AG09319 (cell line): Measurements from ENCODE around the gene PTDSS2.

Experiments
- DNase-seq: peaks from one replicate; pipeline ENCODE4 v3.0.0-alpha.2; 2010; ENCODE audit warnings: low read depth; ENCODE audit errors: extremely low read depth
- TF ChIP-seq, protein P1 (sequence below): IDR thresholded peaks from 2 replicates; pipeline ENCODE4 v1.5.1; 2011; ENCODE audit warnings: low read depth, mild to moderate bottlenecking, inconsistent platforms, low read length, moderate library complexity

Gene PTDSS2

DNA sequence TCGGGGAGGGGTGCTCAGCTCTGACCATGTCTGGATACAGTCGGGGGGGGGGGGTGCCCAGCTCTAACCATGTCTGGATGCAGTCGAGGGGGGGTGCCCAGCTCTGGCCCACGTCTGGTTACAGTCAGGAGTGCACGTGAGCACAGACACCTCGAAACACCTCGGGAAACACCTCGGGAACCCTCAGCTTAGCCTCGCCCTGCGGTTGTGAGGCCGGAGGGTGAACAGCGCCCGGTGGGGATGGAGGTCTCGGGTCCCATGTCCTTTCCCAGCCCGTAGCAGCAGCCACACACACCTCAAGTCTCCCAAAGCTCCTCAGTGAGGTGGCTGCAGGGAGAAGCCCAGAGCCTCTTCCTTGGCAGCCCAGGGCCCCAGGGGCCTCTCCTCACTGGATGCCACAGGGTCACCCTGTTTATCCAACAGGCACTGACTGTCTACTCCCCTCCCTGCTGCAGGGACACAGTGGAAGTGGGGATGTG, 37.4 kb upstream of the PTDSS2 start:
- DNase-seq = no peak
- TF ChIP-seq, protein P1, sequence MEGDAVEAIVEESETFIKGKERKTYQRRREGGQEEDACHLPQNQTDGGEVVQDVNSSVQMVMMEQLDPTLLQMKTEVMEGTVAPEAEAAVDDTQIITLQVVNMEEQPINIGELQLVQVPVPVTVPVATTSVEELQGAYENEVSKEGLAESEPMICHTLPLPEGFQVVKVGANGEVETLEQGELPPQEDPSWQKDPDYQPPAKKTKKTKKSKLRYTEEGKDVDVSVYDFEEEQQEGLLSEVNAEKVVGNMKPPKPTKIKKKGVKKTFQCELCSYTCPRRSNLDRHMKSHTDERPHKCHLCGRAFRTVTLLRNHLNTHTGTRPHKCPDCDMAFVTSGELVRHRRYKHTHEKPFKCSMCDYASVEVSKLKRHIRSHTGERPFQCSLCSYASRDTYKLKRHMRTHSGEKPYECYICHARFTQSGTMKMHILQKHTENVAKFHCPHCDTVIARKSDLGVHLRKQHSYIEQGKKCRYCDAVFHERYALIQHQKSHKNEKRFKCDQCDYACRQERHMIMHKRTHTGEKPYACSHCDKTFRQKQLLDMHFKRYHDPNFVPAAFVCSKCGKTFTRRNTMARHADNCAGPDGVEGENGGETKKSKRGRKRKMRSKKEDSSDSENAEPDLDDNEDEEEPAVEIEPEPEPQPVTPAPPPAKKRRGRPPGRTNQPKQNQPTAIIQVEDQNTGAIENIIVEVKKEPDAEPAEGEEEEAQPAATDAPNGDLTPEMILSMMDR = no peak

DNA sequence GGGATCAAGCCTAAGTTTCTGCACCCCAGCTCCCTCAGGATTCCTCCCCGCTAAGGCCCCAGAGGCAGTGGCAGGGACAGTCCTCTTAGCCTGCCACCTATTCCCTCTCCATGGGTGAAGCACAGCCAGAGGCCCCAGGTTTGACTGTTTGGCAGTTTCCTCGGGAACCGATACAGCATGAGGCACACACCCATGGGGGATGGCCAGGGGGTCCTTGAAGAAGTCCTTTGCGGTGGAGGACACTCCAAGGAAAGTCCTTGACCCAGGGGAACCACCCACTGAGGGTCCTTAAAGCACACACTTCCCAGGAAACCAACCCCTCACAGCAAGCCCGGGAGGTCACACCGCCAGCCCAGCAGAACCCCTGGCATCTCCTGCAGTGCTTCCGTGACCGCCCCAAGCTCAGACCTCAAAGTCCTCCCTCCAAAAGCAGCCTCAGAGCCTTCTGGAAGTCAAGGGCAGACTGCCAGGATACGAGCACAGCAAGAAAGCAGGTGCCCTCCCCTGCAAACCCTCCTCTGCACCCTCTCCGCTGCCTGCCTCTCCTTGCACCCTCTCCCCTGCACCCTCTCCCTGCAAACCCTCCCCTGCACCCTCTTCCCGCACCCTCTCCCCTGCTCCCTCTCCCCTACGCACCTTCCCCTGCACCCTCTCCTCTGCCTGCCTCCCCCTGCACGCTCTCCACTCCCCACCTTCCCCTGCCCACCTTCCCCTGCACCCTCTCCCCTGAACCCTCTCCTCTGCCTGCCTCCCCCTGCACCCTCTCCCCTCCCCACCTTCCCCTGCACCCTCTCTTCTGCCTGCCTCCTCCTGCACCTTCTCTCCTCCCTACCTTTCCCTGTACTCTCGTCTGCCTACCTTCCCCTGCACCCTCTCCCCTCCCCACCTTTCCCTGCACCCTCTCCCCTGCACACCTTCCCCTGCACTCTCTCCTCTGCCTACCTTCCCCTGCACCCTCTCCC, 36.7 kb upstream of the PTDSS2 start:
- DNase-seq = no peak
- TF ChIP-seq, protein P1 = no peak

DNA sequence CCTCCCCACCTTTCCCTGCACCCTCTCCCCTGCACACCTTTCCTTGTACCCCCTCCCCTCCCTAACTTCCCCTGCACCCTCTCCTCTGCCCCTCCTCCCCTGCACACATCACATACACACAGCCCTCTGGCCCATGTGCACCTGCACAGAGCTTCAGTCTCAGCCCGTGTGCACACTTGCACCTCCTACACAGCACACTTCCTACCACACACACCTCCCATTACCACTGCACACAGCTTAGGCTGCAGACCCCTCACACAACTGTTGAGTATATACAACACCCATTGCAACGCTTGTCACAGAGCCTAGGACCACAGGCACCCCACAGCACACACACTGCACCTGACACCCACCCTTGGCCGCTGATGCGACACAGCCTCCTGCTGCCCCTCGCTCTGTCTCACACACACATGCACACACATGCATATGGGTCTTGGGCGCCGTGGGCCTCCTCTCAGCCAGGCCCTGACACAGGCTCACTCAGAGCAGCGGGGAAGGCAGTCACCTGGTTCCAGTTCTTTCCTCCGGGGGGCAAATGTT, 35.7 kb upstream of the PTDSS2 start:
- TF ChIP-seq, protein P1 = no peak
- no peak for DNase-seq

DNA sequence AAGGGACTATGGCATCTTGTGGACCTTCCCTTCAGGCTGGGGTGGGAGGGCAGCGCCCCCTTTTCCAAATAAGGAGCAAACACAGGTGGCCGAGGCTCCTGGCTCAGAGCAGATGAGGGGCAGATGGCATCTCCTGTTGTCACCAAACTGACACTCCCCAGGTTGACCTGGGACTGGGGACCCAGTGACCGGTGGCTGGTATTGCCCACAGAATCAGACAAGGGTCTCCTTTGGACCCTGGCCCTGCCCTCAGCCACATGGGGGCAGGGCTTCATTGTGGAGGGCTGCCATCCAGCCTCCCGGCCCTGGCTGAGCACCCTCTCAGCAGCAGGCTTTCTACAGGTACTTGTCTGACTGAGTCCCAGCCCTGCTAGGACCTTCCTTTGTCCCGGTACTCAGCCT, 34.4 kb upstream of the PTDSS2 start:
- no peak for DNase-seq
- TF ChIP-seq, protein P1 = no peak

DNA sequence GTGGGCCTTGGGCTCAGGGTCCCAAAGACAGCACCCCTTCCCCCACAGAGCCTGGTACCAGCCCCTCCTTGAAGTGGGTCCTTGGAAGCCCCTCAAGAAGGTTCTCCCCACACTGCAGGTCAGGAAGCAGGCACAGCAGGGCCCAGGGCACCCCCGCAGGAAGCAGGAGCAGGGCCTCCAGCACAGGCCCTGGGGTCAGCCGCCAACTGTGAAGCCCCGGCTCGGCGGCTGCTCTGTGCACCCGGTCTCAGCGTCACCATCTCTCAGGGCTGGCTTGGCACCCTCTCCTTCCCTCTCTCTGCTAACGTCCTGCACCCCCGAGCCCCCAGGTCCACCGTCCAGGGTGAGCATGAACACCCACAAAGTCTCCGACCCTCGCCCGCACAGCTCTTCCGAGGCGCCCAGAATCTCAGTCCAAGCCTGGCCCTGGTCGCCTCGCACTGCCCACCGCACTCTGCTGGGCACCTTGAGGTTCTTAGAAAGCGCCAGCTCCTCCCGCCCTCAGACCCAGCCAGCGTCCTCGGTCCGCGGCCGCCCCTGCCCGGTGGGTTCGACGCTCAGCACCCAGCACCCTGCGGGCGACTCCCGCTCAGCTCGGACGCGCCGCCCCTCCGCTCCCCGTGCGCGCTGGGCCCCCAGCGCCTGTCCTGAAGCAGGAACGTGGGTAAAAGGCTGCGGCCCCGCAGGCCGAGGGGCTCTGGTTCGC, 33.9 kb upstream of the PTDSS2 start:
- TF ChIP-seq, protein P1 = no peak
- no peak for DNase-seq

DNA sequence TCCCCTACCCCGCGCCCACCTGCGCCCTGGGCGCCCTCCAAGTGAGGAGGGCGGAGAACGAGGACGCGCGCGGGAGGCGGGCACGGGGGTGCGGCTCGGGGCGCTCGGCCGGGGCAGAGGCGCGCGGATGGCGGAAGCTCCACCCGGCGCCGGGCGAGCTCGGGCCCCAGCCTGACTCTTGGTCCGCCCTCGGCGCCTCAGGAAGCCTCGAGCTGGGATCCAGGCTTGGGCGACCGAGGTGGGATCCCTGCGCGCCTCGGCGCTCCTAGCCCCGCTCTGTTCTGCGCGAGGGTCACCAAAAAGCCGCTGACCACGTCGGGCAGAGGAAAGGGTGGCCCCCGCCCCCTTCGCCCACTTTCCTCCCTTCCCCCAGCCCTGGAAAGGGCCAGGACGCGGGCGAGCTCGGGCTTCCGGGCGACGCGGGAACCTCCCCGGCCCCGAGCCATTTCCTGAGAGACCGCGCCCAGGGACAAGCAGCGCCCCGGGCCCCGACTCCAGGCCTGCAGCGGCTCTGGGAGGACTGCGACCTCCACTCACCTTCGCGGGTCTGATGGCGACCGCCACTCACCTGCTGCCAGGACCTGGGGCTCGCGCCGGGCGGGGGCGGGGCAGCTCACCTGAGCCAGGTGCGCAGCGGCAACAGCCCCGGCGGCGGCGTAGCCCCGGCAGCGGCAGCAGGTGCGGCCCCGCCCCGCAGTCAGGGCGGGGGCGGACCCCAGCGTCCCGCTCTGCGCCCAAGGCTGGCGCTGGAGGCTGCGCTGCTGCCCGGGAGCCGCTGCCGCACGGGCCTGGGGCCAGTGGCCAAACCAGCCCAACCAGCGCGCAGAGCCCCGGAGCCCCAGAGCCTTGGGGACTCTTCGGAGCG, 33.1 kb upstream of the PTDSS2 start:
- TF ChIP-seq, protein P1 = no peak
- DNase-seq = no peak
